HuH-7 (cell line): ENCODE measurements around the gene TRIM49D1.
"Not testable (repeated sequence)": the region's sequence is repeated elsewhere in the genome, so short reads cannot be mapped to it uniquely, and the experiment has no call there.

Experiments
- DNase-seq: peaks from one replicate; pipeline ENCODE4 v3.0.0; 2011; ENCODE audit warnings: low spot score

The TRIM49D1 gene

GRCh38 chr11:89922195-89922660 lies at the start of gene TRIM49D1:
Gene TRIM49D1, minus strand, starts transcription at chr11:89922245. Its CDS starts 4,535 bp downstream, at chr11:89917710.
- no peak for DNase-seq

GRCh38 chr11:89965737-89966136 lies 43.7 kb upstream of the TRIM49D1 start, which contains the start of gene TRIM64:
Gene TRIM64, plus strand, starts transcription at chr11:89966037. Its CDS starts 2,467 bp downstream, at chr11:89968504.
- DNase-seq: not testable (repeated sequence)

GRCh38 chr11:89960833-89961232 lies 38.8 kb upstream of the TRIM49D1 start:
- DNase-seq: not testable (repeated sequence)

- DNase-seq: not testable (repeated sequence)
Measured at GRCh38 chr11:89923764-89924163, 1.7 kb upstream of the TRIM49D1 start, which contains the start of gene TRIM49D2. Gene TRIM49D2, plus strand, starts transcription at chr11:89924064. Its CDS starts 2,698 bp downstream, at chr11:89926762.

DNA sequence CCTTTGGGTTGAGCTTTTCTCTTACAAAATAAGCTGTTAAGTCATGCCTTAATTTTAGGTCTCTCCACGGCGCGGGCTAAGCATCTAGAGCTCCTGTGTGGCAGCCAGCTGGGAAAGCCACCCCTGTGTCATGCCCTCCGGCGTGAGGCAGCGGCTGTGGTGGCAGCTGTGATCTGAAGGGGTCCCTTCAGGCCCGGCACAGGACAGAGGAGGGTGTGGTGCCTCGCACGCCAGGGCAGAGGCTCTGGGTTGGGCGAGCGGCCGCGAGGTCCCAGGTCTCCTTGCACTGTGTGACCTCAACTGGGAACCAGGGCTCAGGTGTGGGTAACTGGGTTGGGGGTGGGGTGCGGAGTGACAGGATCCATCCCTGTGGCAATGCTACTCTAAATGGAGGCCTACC lies 21.2 kb downstream of the TRIM49D1 start:
- DNase-seq: not testable (repeated sequence)

DNA sequence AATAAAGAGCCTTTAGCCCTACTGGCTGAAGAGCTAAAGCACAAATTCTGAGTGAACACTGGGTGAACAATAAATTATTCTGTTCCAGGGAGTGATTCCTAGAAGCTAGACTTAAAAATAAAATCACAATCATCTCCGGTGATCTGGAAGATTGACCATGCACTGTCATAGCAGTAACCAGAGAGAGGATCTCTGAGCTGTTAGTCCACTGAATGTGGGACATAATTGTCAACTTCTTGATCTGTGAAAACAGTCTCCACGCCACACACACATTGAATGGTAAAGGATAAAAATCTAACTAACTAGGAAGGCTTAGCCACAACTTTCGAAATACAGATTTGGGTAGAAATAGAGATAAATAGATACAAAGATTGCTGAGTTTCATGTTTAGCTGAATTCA lies 28.8 kb downstream of the TRIM49D1 start:
- DNase-seq: not testable (repeated sequence)

DNA sequence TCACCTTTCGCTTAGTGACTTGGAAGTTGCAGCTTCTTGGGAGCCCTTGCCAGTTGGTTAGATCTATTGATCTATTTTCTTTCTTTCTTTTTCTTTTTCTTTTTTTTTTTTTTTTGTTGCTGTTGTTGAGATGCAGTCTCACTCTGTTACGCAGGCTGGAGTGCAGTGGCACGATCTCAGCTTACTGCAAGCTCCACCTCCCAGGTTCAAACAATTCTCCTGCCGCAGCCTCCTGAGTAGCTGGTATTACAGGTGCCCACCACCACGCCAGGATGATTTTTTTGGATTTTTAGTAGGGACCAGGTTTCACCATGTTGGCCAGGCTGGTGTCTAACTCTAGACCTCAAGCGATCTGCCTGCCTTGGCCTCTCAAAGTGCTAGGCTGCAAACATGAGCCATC lies 44.5 kb downstream of the TRIM49D1 start:
- DNase-seq: not testable (repeated sequence)

DNA sequence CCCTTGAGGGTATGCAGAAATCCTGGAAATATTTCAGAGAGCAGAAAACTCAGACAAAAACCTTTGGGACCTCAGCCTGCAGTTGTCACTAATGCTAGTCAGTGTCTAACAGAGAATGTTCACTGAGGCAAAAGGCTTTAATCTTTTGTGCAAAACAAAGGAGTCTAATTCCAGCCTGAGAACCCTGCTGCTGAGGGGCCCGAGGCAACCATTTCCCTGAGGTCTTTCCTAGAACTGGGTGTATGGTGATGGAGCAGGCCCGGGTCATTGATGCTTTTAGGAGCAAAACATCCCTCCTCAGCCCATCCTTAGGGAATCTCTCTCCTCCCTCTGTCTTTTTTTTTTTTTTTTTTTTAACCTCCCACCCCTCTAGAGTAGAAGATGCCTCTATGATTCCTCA lies 49.5 kb downstream of the TRIM49D1 start:
- DNase-seq: not testable (repeated sequence)

DNA sequence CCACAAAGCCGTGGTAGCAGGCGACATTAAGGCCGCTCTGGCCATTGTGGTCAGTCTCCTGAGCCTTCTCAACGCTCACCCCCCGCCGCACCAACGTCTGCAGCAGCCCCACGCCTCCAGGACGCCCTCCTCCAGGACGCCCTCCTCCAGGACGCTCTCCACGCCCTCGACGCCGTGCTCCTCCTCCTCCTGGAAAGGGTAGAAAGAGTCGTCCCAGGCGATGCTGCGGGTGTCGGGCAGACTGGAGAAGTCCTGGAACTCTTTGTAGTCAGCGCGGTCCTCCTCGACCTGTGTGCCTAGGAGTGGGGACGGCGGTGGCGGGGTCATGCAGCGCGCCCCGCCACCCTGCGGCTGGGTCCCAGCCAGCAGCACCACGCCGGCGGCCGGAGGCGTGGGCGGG lies 56.8 kb downstream of the TRIM49D1 start:
- DNase-seq: not testable (repeated sequence)

- not testable (repeated sequence) for DNase-seq
Measured at GRCh38 chr11:89863906-89864704, 57.9 kb downstream of the TRIM49D1 start.
